GM23338 (cell line): ENCODE data around the gene RNF19B. TPM values are rescaled to one million over a fixed set of nuclear protein-coding genes. Genes with fewer than 3 reads are reported as not detected.

ENCODE experiments used
- ATAC-seq: fragments of 200-7000 bp; cut with Tn5 transposase; 3 replicates; pipeline ENCODE4 v1.9.1; 2020
- DNase-seq: peaks from one replicate; pipeline ENCODE4 v3.0.0-alpha.2; 2015; ENCODE audit warnings: low spot score
- H2AFZ ChIP-seq: fragments of 200-600 bp; sonication (generic); 2 replicates; pipeline ENCODE4 v1.8.0; 2016; ENCODE audit warnings: antibody characterized with exemption, mild to moderate bottlenecking, moderate library complexity
- H3F3A ChIP-seq: fragments of 200-600 bp; sonication (generic); replicated peaks from 2 replicates; pipeline ENCODE4 v1.8.0; 2017; ENCODE audit warnings: antibody characterized with exemption, mixed run types, low read depth
- H3K27ac ChIP-seq: fragments of 200-600 bp; sonication (generic); 2 replicates; pipeline ENCODE4 v1.6.1; 2016; ENCODE audit warnings: low read depth
- H3K27me3 ChIP-seq: fragments of 200-600 bp; sonication (generic); 2 replicates; pipeline ENCODE4 v1.8.0; 2016; ENCODE audit warnings: mild to moderate bottlenecking, mixed run types, moderate library complexity; ENCODE audit not compliant: insufficient read depth
- H3K36me3 ChIP-seq: fragments of 200-600 bp; sonication (generic); 2 replicates; pipeline ENCODE4 v1.8.0; 2016; ENCODE audit warnings: mild to moderate bottlenecking; ENCODE audit not compliant: insufficient read depth
- H3K4me1 ChIP-seq: fragments of 200-600 bp; sonication (generic); 2 replicates; pipeline ENCODE4 v1.8.0; 2016; ENCODE audit warnings: mild to moderate bottlenecking, moderate library complexity; ENCODE audit not compliant: insufficient read depth
- H3K4me2 ChIP-seq: fragments of 200-600 bp; sonication (generic); 2 replicates; pipeline ENCODE4 v1.7.1; 2017; ENCODE audit warnings: mixed run types
- H3K4me3 ChIP-seq: fragments of 200-600 bp; sonication (generic); 2 replicates; pipeline ENCODE4 v1.6.1; 2016; ENCODE audit warnings: mixed run types
- H3K79me2 ChIP-seq: fragments of 200-600 bp; sonication (generic); replicated peaks from 2 replicates; pipeline ENCODE4 v1.8.0; 2017; ENCODE audit warnings: mild to moderate bottlenecking; ENCODE audit not compliant: insufficient read depth
- H3K9me2 ChIP-seq: fragments of 200-600 bp; sonication (generic); 2 replicates; pipeline ENCODE4 v1.8.0; 2017; ENCODE audit not compliant: insufficient read depth
- H4K20me1 ChIP-seq: fragments of 200-600 bp; sonication (generic); replicated peaks from 2 replicates; pipeline ENCODE4 v1.8.0; 2017; ENCODE audit warnings: mild to moderate bottlenecking; ENCODE audit not compliant: insufficient read depth
- H3K27ac Mint-ChIP-seq: 2 replicates; pipeline ENCODE4 v1.8.0; 2020; ENCODE audit warnings: inconsistent platforms, mild to moderate bottlenecking, moderate library complexity, mixed read lengths
- H3K27me3 Mint-ChIP-seq: 3 replicates; pipeline ENCODE4 v1.8.0; 2022; ENCODE audit warnings: low read depth, mild to moderate bottlenecking, moderate library complexity, mixed read lengths, inconsistent platforms; ENCODE audit not compliant: insufficient read depth, poor library complexity
- H3K36me3 Mint-ChIP-seq: 3 replicates; pipeline ENCODE4 v1.8.0; 2021; ENCODE audit warnings: low read depth, mild to moderate bottlenecking, inconsistent platforms, moderate library complexity, mixed read lengths
- H3K4me1 Mint-ChIP-seq: 3 replicates; pipeline ENCODE4 v1.8.0; 2020; ENCODE audit warnings: mild to moderate bottlenecking, inconsistent platforms, mixed read lengths
- H3K4me3 Mint-ChIP-seq: 3 replicates; pipeline ENCODE4 v1.8.0; 2021; ENCODE audit warnings: moderate library complexity, mild to moderate bottlenecking, inconsistent platforms, mixed read lengths
- H3K9me3 Mint-ChIP-seq: 3 replicates; pipeline ENCODE4 v1.8.0; 2020; ENCODE audit warnings: moderate library complexity, mild to moderate bottlenecking, inconsistent platforms, mixed read lengths
- CREB1 ChIP-seq: fragments of 250-450 bp; sonication (Bioruptor Pico); IDR thresholded peaks from 2 replicates; pipeline ENCODE4 v1.5.0; 2020; ENCODE audit warnings: low read depth, mild to moderate bottlenecking, moderate library complexity
- CTCF ChIP-seq, 2 experiments: fragments of 200-600 bp in 1 of 2; sonication (generic) in 1 of 2; conservative IDR thresholded peaks; 2 replicates each; pipeline versions ENCODE4 v1.5.1 to v1.6.1; 2016 to 2017; ENCODE audit warnings: antibody characterized with exemption in 2 of 2, low read depth in 2 of 2, mild to moderate bottlenecking in 2 of 2, moderate library complexity in 1 of 2
- EZH2 ChIP-seq: fragments of 200-600 bp; sonication (generic); IDR thresholded peaks from one replicate; pipeline ENCODE4 v1.8.0; 2017; ENCODE audit warnings: antibody characterized with exemption, mild to moderate bottlenecking, low read depth; ENCODE audit not compliant: unreplicated experiment
- EZH2phosphoT487 ChIP-seq: fragments of 200-600 bp; sonication (generic); IDR thresholded peaks from one replicate; pipeline ENCODE4 v1.8.1; 2018; ENCODE audit warnings: antibody characterized with exemption; ENCODE audit not compliant: unreplicated experiment
- JUNB ChIP-seq: IDR thresholded peaks from one replicate; pipeline ENCODE4 v1.6.1; 2016; ENCODE audit warnings: antibody characterized with exemption; ENCODE audit not compliant: unreplicated experiment
- NANOG ChIP-seq: IDR thresholded peaks from 2 replicates; pipeline ENCODE4 v1.6.1; 2016; ENCODE audit warnings: antibody characterized with exemption, borderline replicate concordance
- POLR2AphosphoS5 ChIP-seq: IDR thresholded peaks from 2 replicates; pipeline ENCODE4 v1.6.1; 2016; ENCODE audit warnings: antibody characterized with exemption, low read depth
- STAT1 ChIP-seq: IDR thresholded peaks from one replicate; pipeline ENCODE4 v1.6.1; 2016; ENCODE audit warnings: antibody characterized with exemption; ENCODE audit not compliant: unreplicated experiment
- ZNF114 ChIP-seq: fragments of 250-450 bp; sonication (Bioruptor Pico); IDR thresholded peaks from 2 replicates; pipeline ENCODE4 v1.5.0; 2020; ENCODE audit warnings: mild to moderate bottlenecking, moderate library complexity
- ZNF331 ChIP-seq: fragments of 250-450 bp; sonication (Bioruptor Pico); IDR thresholded peaks from 2 replicates; pipeline ENCODE4 v1.5.0; 2020; ENCODE audit warnings: low read depth, mild to moderate bottlenecking, moderate library complexity
- polyA plus RNA-seq: library from polyadenylated mRNA; unstranded; fragments of >200 nt; fragmentation: Nextera tagmentation; extraction: Ambion mirVana; gene quantifications from 2 replicates; pipeline ENCODE4 v1.2.1, GENCODE V29; 2016
- total RNA-seq: library from RNA; depleted of rRNA; stranded (reverse); fragments of >200 nt; shearing (Covaris generic); gene quantifications from 2 replicates; pipeline ENCODE4 v1.2.3, GENCODE V29; 2014
- TF ChIP-seq, protein P1 (sequence below): IDR thresholded peaks from 2 replicates; pipeline ENCODE4 v1.6.1; 2016; ENCODE audit warnings: antibody characterized with exemption
- TF ChIP-seq, protein P2 (sequence below): IDR thresholded peaks from one replicate; pipeline ENCODE4 v1.6.1; 2018; ENCODE audit warnings: antibody characterized with exemption; ENCODE audit not compliant: unreplicated experiment

RNF19B gene
- total and polyA plus RNA-seq, 2 experiments from 2014 or later: 2.9 to 11.9 TPM

- Histone ChIP-seq H3K4me1 (peaks cover 6% of the 10 kb centered on the region; the same call in 1 of the 2 replicates), H3K27me3 (no peaks in the 10 kb centered on the region), H3F3A (no peaks in the 10 kb centered on the region; the same call in 1 of the 2 replicates), H3K79me2 (no peaks in the 10 kb centered on the region), H3K27ac (no peak overlapping the region), H2AFZ (no peak overlapping the region), H4K20me1 (no peaks in the 10 kb centered on the region), H3K36me3 (no peaks in the 10 kb centered on the region), H3K9me2 (no peaks in the 10 kb centered on the region), H3K4me2 (no peak overlapping the region), H3K4me3 (no peak overlapping the region)
- H3K4me3 Mint-ChIP-seq: no peak overlapping the region
- DNase-seq (no peak), ATAC-seq (no peak)
- H3K4me1 Mint-ChIP-seq: peaks cover 18% of the 10 kb centered on the region
- H3K9me3 Mint-ChIP-seq: no peaks in the 10 kb centered on the region
- TF ChIP-seq, protein P1, sequence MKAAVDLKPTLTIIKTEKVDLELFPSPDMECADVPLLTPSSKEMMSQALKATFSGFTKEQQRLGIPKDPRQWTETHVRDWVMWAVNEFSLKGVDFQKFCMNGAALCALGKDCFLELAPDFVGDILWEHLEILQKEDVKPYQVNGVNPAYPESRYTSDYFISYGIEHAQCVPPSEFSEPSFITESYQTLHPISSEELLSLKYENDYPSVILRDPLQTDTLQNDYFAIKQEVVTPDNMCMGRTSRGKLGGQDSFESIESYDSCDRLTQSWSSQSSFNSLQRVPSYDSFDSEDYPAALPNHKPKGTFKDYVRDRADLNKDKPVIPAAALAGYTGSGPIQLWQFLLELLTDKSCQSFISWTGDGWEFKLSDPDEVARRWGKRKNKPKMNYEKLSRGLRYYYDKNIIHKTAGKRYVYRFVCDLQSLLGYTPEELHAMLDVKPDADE: no peak
- H3K27ac Mint-ChIP-seq: no peak overlapping the region
- peaks cover 8% of the 10 kb centered on the region for H3K27me3 Mint-ChIP-seq
- no peaks in the 10 kb centered on the region for H3K36me3 Mint-ChIP-seq
These were observed 33.5 kb upstream of the RNF19B start for GRCh38 chr1:32998064-32998463.

DNA sequence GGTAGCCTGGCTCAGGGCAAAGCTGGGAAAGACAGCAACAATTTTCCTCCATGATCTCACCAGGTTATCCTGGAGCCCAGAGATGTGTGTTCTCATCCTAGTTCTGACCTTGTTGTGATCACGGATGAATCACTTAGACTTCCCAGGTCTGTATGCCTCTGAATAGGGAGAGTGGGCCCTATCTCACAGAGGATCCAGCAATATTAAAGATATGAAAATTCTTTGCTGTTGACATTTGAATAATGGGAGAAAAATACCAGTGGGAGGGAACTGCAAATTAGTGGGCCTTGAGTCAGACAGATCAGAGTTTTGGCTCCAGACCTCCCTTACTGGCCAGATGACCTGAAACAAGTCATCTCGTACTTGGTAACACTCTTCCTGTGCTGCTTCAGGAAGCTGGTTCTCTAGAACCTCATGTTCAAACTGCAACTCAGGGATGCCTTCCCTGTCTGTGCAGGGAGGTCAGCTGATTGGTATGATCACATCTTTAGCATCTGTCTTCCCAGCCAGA, 32.8 kb upstream of the RNF19B start:
- DNase-seq: no peak
- no peaks in the 10 kb centered on the region for H3K27me3 ChIP-seq
- Mint-ChIP-seq H3K36me3 (no peaks in the 10 kb centered on the region), H3K4me3 (no peak overlapping the region), H3K4me1 (peaks cover 18% of the 10 kb centered on the region), H3K9me3 (no peaks in the 10 kb centered on the region), H3K27ac (no peak overlapping the region), H3K27me3 (peaks cover 12% of the 10 kb centered on the region)
- no peak overlapping the region for H2AFZ ChIP-seq
- no peak overlapping the region for H3K4me3 ChIP-seq
- no peak overlapping the region for H3K27ac ChIP-seq
- H3K79me2 ChIP-seq: no peaks in the 10 kb centered on the region
- H3F3A ChIP-seq: no peaks in the 10 kb centered on the region; the same call in 1 of the 2 replicates
- ATAC-seq: no peak
- H3K4me2 ChIP-seq: no peak overlapping the region
- H3K4me1 ChIP-seq: peaks cover 7% of the 10 kb centered on the region; the same call in 1 of the 2 replicates
- H3K36me3 ChIP-seq: no peaks in the 10 kb centered on the region
- no peaks in the 10 kb centered on the region for H4K20me1 ChIP-seq
- H3K9me2 ChIP-seq: no peaks in the 10 kb centered on the region
- TF ChIP-seq JUNB (no peak), CREB1 (no peak), POLR2AphosphoS5 (no peak), STAT1 (no peak), ZNF331 (CRISPR knock-in tag) (no peak), NANOG (no peak), CTCF (conservative IDR thresholded peaks at IDR 0.05; ENCODE audit: low read depth in 2 of 2) (no peak), ZNF114 (CRISPR knock-in tag) (no peak), EZH2phosphoT487 (no peak), EZH2 (no peak)
- TF ChIP-seq, protein P2, sequence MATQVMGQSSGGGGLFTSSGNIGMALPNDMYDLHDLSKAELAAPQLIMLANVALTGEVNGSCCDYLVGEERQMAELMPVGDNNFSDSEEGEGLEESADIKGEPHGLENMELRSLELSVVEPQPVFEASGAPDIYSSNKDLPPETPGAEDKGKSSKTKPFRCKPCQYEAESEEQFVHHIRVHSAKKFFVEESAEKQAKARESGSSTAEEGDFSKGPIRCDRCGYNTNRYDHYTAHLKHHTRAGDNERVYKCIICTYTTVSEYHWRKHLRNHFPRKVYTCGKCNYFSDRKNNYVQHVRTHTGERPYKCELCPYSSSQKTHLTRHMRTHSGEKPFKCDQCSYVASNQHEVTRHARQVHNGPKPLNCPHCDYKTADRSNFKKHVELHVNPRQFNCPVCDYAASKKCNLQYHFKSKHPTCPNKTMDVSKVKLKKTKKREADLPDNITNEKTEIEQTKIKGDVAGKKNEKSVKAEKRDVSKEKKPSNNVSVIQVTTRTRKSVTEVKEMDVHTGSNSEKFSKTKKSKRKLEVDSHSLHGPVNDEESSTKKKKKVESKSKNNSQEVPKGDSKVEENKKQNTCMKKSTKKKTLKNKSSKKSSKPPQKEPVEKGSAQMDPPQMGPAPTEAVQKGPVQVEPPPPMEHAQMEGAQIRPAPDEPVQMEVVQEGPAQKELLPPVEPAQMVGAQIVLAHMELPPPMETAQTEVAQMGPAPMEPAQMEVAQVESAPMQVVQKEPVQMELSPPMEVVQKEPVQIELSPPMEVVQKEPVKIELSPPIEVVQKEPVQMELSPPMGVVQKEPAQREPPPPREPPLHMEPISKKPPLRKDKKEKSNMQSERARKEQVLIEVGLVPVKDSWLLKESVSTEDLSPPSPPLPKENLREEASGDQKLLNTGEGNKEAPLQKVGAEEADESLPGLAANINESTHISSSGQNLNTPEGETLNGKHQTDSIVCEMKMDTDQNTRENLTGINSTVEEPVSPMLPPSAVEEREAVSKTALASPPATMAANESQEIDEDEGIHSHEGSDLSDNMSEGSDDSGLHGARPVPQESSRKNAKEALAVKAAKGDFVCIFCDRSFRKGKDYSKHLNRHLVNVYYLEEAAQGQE: no peak
